ENCODE data around the gene SPRED3. TPM values are rescaled to one million over a fixed set of nuclear protein-coding genes. Genes with fewer than 3 reads are reported as not detected.

The SPRED3 gene
- total and polyA plus RNA-seq, 9 of the 15 experiments (the other 6 are each of a cell fraction or from before 2014, with no cell fraction given) = 0.05 to 1.3 (median 0.36) TPM

GRCh38 chr19:38412961-38413360 is 24.5 kb downstream of the SPRED3 start (continued):
- TF ChIP-seq ZMIZ1 (IDR thresholded peaks at IDR 0.05; ENCODE audit: low read depth in 2 of 2, low read length in 2 of 2) = peak in 1 of 2 experiments; percentile 62; a peak in 1 of 4 replicates
- TF ChIP-seq NBN (IDR thresholded peaks at IDR 0.05; ENCODE audit: low read depth) = 0 out of 2 replicates have a peak, but pooled peaks have one; percentile 61
- TF ChIP-seq NFIC (IDR thresholded peaks at IDR 0.05) = peak; percentile 75
- TF ChIP-seq ARID3A (IDR thresholded peaks at IDR 0.05; ENCODE audit: borderline replicate concordance, low read depth, low read length) = peak; percentile 38; the same call in 1 of the 2 replicates
- no peak for TF ChIP-seq ZNF431 (CRISPR knock-in tag; IDR thresholded peaks at IDR 0.05)
- peak; percentile 47; the same call in 1 of the 2 replicates for TF ChIP-seq MYNN (IDR thresholded peaks at IDR 0.05)
- TF ChIP-seq MYNN (CRISPR knock-in tag; IDR thresholded peaks at IDR 0.05) = no peak
- peak; percentile 82 for TF ChIP-seq LEF1 (IDR thresholded peaks at IDR 0.05)
- peak; percentile 18; the same call in 1 of the 2 replicates for TF ChIP-seq EP400 (IDR thresholded peaks at IDR 0.05)
- peak; percentile 60; the same call in 1 of the 2 replicates for TF ChIP-seq L3MBTL2 (IDR thresholded peaks at IDR 0.05)
- no peak for TF ChIP-seq CREBBP (IDR thresholded peaks at IDR 0.05; ENCODE audit: low read depth, low read length)
- TF ChIP-seq NCOR1 (IDR thresholded peaks at IDR 0.05) = peak; percentile 88
- TF ChIP-seq RBFOX2 (IDR thresholded peaks at IDR 0.05; ENCODE audit: low read depth, low read length) = peak; percentile 54
- no peak for TF ChIP-seq PHB2 (IDR thresholded peaks at IDR 0.05; ENCODE audit: low read depth)
- TF ChIP-seq MYC (IDR thresholded peaks at IDR 0.05; ENCODE audit: low read depth, low read length) = peak; percentile 55; the same call in 1 of the 2 replicates
- no peak for TF ChIP-seq MYC (CRISPR knock-in tag; IDR thresholded peaks at IDR 0.05; ENCODE audit: borderline replicate concordance, low read depth)
- 0 out of 2 replicates have a peak, but pooled peaks have one; percentile 41 for TF ChIP-seq GATAD2A (IDR thresholded peaks at IDR 0.05)
- TF ChIP-seq MTA3 (IDR thresholded peaks at IDR 0.05; ENCODE audit: borderline replicate concordance) = peak; percentile 69; the same call in 1 of the 2 replicates
- peak; percentile 38 for TF ChIP-seq TAF1 (IDR thresholded peaks at IDR 0.05; ENCODE audit: control insufficient read depth, extremely low read depth, insufficient read depth, low read length, severe bottlenecking)
- 0 out of 2 replicates have a peak, but pooled peaks have one; percentile 15 for TF ChIP-seq EGR1 (conservative IDR thresholded peaks at IDR 0.05)
- no peak for TF ChIP-seq ZBED1 (IDR thresholded peaks at IDR 0.05)
- peak; percentile 90 for TF ChIP-seq TCF3 (CRISPR knock-in tag; IDR thresholded peaks at IDR 0.05)
- peak; percentile 54; the same call in 1 of the 2 replicates for TF ChIP-seq SMAD4 (CRISPR knock-in tag; conservative IDR thresholded peaks at IDR 0.05)
- no peak for TF ChIP-seq SFPQ (IDR thresholded peaks at IDR 0.05; ENCODE audit: low read depth, low read length)
